Panc1 (cell line): Measurements from ENCODE around the gene ABCC1.

Experiments
- CTCF ChIP-seq: fragments of 450-650 bp; IDR thresholded peaks from 2 replicates; pipeline ENCODE4 v1.5.1; 2017; ENCODE audit warnings: mild to moderate bottlenecking
- POLR2AphosphoS5 ChIP-seq: IDR thresholded peaks from 2 replicates; pipeline ENCODE4 v1.6.1; 2012; ENCODE audit warnings: mild to moderate bottlenecking, low read depth, low read length, moderate library complexity
- SIN3A ChIP-seq: IDR thresholded peaks from 2 replicates; pipeline ENCODE4 v1.6.1; 2012; ENCODE audit warnings: low read depth, mild to moderate bottlenecking, low read length, moderate library complexity, borderline replicate concordance; ENCODE audit not compliant: insufficient read depth
- TCF7L2 ChIP-seq: IDR thresholded peaks from 2 replicates; pipeline ENCODE4 v1.6.1; 2011; ENCODE audit warnings: mild to moderate bottlenecking, low read depth, low read length, inconsistent platforms

- TF ChIP-seq CTCF (no peak), POLR2AphosphoS5 (no peak), SIN3A (no peak), TCF7L2 (no peak)
Observed at GRCh38 chr16:16143931-16144330, 194.5 kb downstream of the ABCC1 start.
